Lower leg skin (tissue), 4 donors: ENCODE data around the gene WDR87. TPM values are rescaled to one million over a fixed set of nuclear protein-coding genes. Genes with fewer than 3 reads are reported as not detected.
A peak's percentile ranks its signal among the peaks of the same experiment; 100 is the strongest.

Source experiments
- DNase-seq, 2 donors: peaks; one replicate each; pipeline ENCODE4 v3.0.0-alpha.2; 2019; ENCODE audit warnings: low spot score in 2 of 2
- H3K4me3 ChIP-seq: fragments of 200-600 bp; sonication (generic); 2 replicates; pipeline ENCODE4 v1.5.1; 2017; ENCODE audit warnings: mild to moderate bottlenecking, low read depth; ENCODE audit not compliant: poor library complexity, severe bottlenecking
- CTCF ChIP-seq, 3 donors: fragments of 450-650 bp; IDR thresholded peaks; one replicate each; pipeline ENCODE4 v1.5.1; 2016; ENCODE audit warnings: antibody characterized with exemption in 3 of 3, mild to moderate bottlenecking in 3 of 3, moderate library complexity in 2 of 3
- POLR2A ChIP-seq, 2 donors: fragments of 450-650 bp; IDR thresholded peaks; one replicate each; pipeline ENCODE4 v1.6.1; 2016 to 2017; ENCODE audit warnings: antibody characterized with exemption in 2 of 2, mild to moderate bottlenecking in 1 of 2, moderate library complexity in 1 of 2
- WGBS, 2 donors: methylation state at CpG; one replicate each; pipeline ENCODE4 v1.1.5; 2018; 5-methylcytosine and 5-hydroxymethylcytosine counted together
- intact Hi-C: fragments of 100-400 bp; cut with DNase I; formaldehyde crosslinking; loops from one replicate; pipeline ENCODE4 v1.15.0; 2023; ENCODE audit warnings: low total_unique reads
- total RNA-seq, 4 donors: library from RNA; depleted of rRNA; stranded (reverse); fragments of >200 nt; gene quantifications; one replicate each; pipeline ENCODE4 v1.1.0, GENCODE V29; 2016

WDR87 gene
- not detected for total RNA-seq

GRCh38 chr19:37905946-37906868, at the start of gene WDR87:
Gene WDR87 (minus strand): TSS chr19:37906594. CDS start chr19:37898239, 8,355 bp downstream.
- peak; percentile 17 to 86 for DNase-seq
- H3K4me3 ChIP-seq, result peak within 1 kb of the TSS; percentile 83
- TF ChIP-seq POLR2A (IDR thresholded peaks at IDR 0.05) (no peak), CTCF (IDR thresholded peaks at IDR 0.05) (no peak)
- intact Hi-C loops, result loop anchor here (10.0 kb wide), 2 partner anchors 189 to 319 kb away; partner anchors contain the start of gene DPF1
- WGBS, 2 donors, result 6 to 8% methylated on average over 41 to 54 of the region's 63 CpGs

GRCh38 chr19:37955986-37956385, 49.6 kb upstream of the WDR87 start:
- TF ChIP-seq CTCF (IDR thresholded peaks at IDR 0.05) (no peak), POLR2A (IDR thresholded peaks at IDR 0.05) (no peak)
- intact Hi-C loops, result no loop called here
- DNase-seq, result peak in 1 of 2 donors; percentile 9
- WGBS, 2 donors, result 64 to 85% methylated on average over 8 of the region's 8 CpGs
- no peak overlapping the region for H3K4me3 ChIP-seq

GRCh38 chr19:37954421-37954874, 48.1 kb upstream of the WDR87 start:
- 80 to 92% methylated on average over 10 of the region's 10 CpGs for WGBS, 2 donors
- TF ChIP-seq CTCF (IDR thresholded peaks at IDR 0.05) (no peak), POLR2A (IDR thresholded peaks at IDR 0.05) (no peak)
- intact Hi-C loops, result no loop called here
- no peak overlapping the region for H3K4me3 ChIP-seq
- peak in 1 of 2 donors; percentile 64 for DNase-seq

GRCh38 chr19:37953918-37954303, 47.5 kb upstream of the WDR87 start:
- TF ChIP-seq POLR2A (IDR thresholded peaks at IDR 0.05) (no peak), CTCF (IDR thresholded peaks at IDR 0.05) (no peak)
- WGBS, 2 donors, result 28 to 29% methylated on average over 1 of the region's 1 CpG
- intact Hi-C loops, result loop anchor here (1.0 kb wide), 1 partner anchor 16 kb away; no protein-coding TSS in a partner anchor
- DNase-seq, result no peak
- H3K4me3 ChIP-seq, result no peak overlapping the region

GRCh38 chr19:37953171-37953917, 47.0 kb upstream of the WDR87 start:
- intact Hi-C loops, result loop anchor here (1.0 kb wide), 1 partner anchor 17 kb away; no protein-coding TSS in a partner anchor
- no peak overlapping the region for H3K4me3 ChIP-seq
- DNase-seq, result peak in 1 of 2 donors; percentile 32
- TF ChIP-seq POLR2A (IDR thresholded peaks at IDR 0.05) (no peak), CTCF (IDR thresholded peaks at IDR 0.05) (no peak)
- 65 to 72% methylated on average over 11 of the region's 11 CpGs for WGBS, 2 donors
